GM23338 (cell line): ENCODE data around the gene YWHAQ. TPM values are rescaled to one million over a fixed set of nuclear protein-coding genes. Genes with fewer than 3 reads are reported as not detected.
A peak's percentile ranks its signal among the peaks of the same experiment; 100 is the strongest.

Source experiments
- ATAC-seq: fragments of 200-7000 bp; cut with Tn5 transposase; 3 replicates; pipeline ENCODE4 v1.9.1; 2020
- DNase-seq: peaks from one replicate; pipeline ENCODE4 v3.0.0-alpha.2; 2015; ENCODE audit warnings: low spot score
- H2AFZ ChIP-seq: fragments of 200-600 bp; sonication (generic); 2 replicates; pipeline ENCODE4 v1.8.0; 2016; ENCODE audit warnings: antibody characterized with exemption, mild to moderate bottlenecking, moderate library complexity
- H3F3A ChIP-seq: fragments of 200-600 bp; sonication (generic); replicated peaks from 2 replicates; pipeline ENCODE4 v1.8.0; 2017; ENCODE audit warnings: antibody characterized with exemption, mixed run types, low read depth
- H3K27ac ChIP-seq: fragments of 200-600 bp; sonication (generic); 2 replicates; pipeline ENCODE4 v1.6.1; 2016; ENCODE audit warnings: low read depth
- H3K27me3 ChIP-seq: fragments of 200-600 bp; sonication (generic); 2 replicates; pipeline ENCODE4 v1.8.0; 2016; ENCODE audit warnings: mild to moderate bottlenecking, mixed run types, moderate library complexity; ENCODE audit not compliant: insufficient read depth
- H3K36me3 ChIP-seq: fragments of 200-600 bp; sonication (generic); 2 replicates; pipeline ENCODE4 v1.8.0; 2016; ENCODE audit warnings: mild to moderate bottlenecking; ENCODE audit not compliant: insufficient read depth
- H3K4me1 ChIP-seq: fragments of 200-600 bp; sonication (generic); 2 replicates; pipeline ENCODE4 v1.8.0; 2016; ENCODE audit warnings: mild to moderate bottlenecking, moderate library complexity; ENCODE audit not compliant: insufficient read depth
- H3K4me2 ChIP-seq: fragments of 200-600 bp; sonication (generic); 2 replicates; pipeline ENCODE4 v1.7.1; 2017; ENCODE audit warnings: mixed run types
- H3K4me3 ChIP-seq: fragments of 200-600 bp; sonication (generic); 2 replicates; pipeline ENCODE4 v1.6.1; 2016; ENCODE audit warnings: mixed run types
- H3K79me2 ChIP-seq: fragments of 200-600 bp; sonication (generic); replicated peaks from 2 replicates; pipeline ENCODE4 v1.8.0; 2017; ENCODE audit warnings: mild to moderate bottlenecking; ENCODE audit not compliant: insufficient read depth
- H3K9me2 ChIP-seq: fragments of 200-600 bp; sonication (generic); 2 replicates; pipeline ENCODE4 v1.8.0; 2017; ENCODE audit not compliant: insufficient read depth
- H4K20me1 ChIP-seq: fragments of 200-600 bp; sonication (generic); replicated peaks from 2 replicates; pipeline ENCODE4 v1.8.0; 2017; ENCODE audit warnings: mild to moderate bottlenecking; ENCODE audit not compliant: insufficient read depth
- H3K27ac Mint-ChIP-seq: 2 replicates; pipeline ENCODE4 v1.8.0; 2020; ENCODE audit warnings: inconsistent platforms, mild to moderate bottlenecking, moderate library complexity, mixed read lengths
- H3K27me3 Mint-ChIP-seq: 3 replicates; pipeline ENCODE4 v1.8.0; 2022; ENCODE audit warnings: low read depth, mild to moderate bottlenecking, moderate library complexity, mixed read lengths, inconsistent platforms; ENCODE audit not compliant: insufficient read depth, poor library complexity
- H3K36me3 Mint-ChIP-seq: 3 replicates; pipeline ENCODE4 v1.8.0; 2021; ENCODE audit warnings: low read depth, mild to moderate bottlenecking, inconsistent platforms, moderate library complexity, mixed read lengths
- H3K4me1 Mint-ChIP-seq: 3 replicates; pipeline ENCODE4 v1.8.0; 2020; ENCODE audit warnings: mild to moderate bottlenecking, inconsistent platforms, mixed read lengths
- H3K4me3 Mint-ChIP-seq: 3 replicates; pipeline ENCODE4 v1.8.0; 2021; ENCODE audit warnings: moderate library complexity, mild to moderate bottlenecking, inconsistent platforms, mixed read lengths
- H3K9me3 Mint-ChIP-seq: 3 replicates; pipeline ENCODE4 v1.8.0; 2020; ENCODE audit warnings: moderate library complexity, mild to moderate bottlenecking, inconsistent platforms, mixed read lengths
- CREB1 ChIP-seq: fragments of 250-450 bp; sonication (Bioruptor Pico); IDR thresholded peaks from 2 replicates; pipeline ENCODE4 v1.5.0; 2020; ENCODE audit warnings: low read depth, mild to moderate bottlenecking, moderate library complexity
- EZH2phosphoT487 ChIP-seq: fragments of 200-600 bp; sonication (generic); IDR thresholded peaks from one replicate; pipeline ENCODE4 v1.8.1; 2018; ENCODE audit warnings: antibody characterized with exemption; ENCODE audit not compliant: unreplicated experiment
- ZNF114 ChIP-seq: fragments of 250-450 bp; sonication (Bioruptor Pico); IDR thresholded peaks from 2 replicates; pipeline ENCODE4 v1.5.0; 2020; ENCODE audit warnings: mild to moderate bottlenecking, moderate library complexity
- polyA plus RNA-seq: library from polyadenylated mRNA; unstranded; fragments of >200 nt; fragmentation: Nextera tagmentation; extraction: Ambion mirVana; gene quantifications from 2 replicates; pipeline ENCODE4 v1.2.1, GENCODE V29; 2016
- total RNA-seq: library from RNA; depleted of rRNA; stranded (reverse); fragments of >200 nt; shearing (Covaris generic); gene quantifications from 2 replicates; pipeline ENCODE4 v1.2.3, GENCODE V29; 2014
- TF ChIP-seq, protein P1 (sequence below): IDR thresholded peaks from one replicate; pipeline ENCODE4 v1.6.1; 2018; ENCODE audit warnings: antibody characterized with exemption; ENCODE audit not compliant: unreplicated experiment
- TF ChIP-seq, protein P2 (sequence below): fragments of 250-450 bp; sonication (Bioruptor Pico); IDR thresholded peaks from 2 replicates; pipeline ENCODE4 v1.5.0; 2020; ENCODE audit warnings: mild to moderate bottlenecking, moderate library complexity
- TF ChIP-seq, protein P3 (sequence below), 2 experiments: fragments of 200-600 bp in 1 of 2; sonication (generic) in 1 of 2; conservative IDR thresholded peaks; 2 replicates each; pipeline versions ENCODE4 v1.5.1 to v1.6.1; 2016 to 2017; ENCODE audit warnings: antibody characterized with exemption in 2 of 2, low read depth in 2 of 2, mild to moderate bottlenecking in 2 of 2, moderate library complexity in 1 of 2

The YWHAQ gene
- total and polyA plus RNA-seq, 2 experiments from 2014 or later = 295 to 464 TPM

DNA sequence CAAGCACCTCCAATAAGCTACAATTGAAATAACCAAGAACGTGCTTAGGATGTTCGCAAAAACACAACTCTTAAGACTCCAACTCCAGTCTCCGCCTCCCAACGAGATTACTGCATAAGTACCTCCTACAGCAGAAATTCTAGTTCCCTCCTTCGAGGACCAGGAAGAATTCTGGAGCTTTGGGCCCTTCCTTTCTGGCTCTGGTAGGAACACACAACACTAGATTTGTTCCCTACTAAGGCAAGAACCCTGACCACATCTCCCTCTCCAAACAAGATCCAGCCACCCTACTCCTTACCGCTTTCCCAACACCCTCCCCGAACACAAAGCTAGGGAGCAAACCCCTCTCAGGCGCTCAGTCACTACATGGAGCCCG lies 75.9 kb downstream of the YWHAQ start:
- peak overlapping the region; percentile 98 for H3K4me3 ChIP-seq
- H3K4me1 Mint-ChIP-seq = peaks cover 32% of the 10 kb centered on the region
- ATAC-seq (no peak; the same call in 2 of the 3 replicates), DNase-seq (peak; percentile 67)
- H3K4me2 ChIP-seq = peak overlapping the region; percentile 95
- peak overlapping the region; percentile 99 for H3K27ac ChIP-seq
- no peaks in the 10 kb centered on the region for H3K36me3 ChIP-seq
- no peaks in the 10 kb centered on the region for H3K27me3 ChIP-seq
- peaks cover 23% of the 10 kb centered on the region for H3K4me1 ChIP-seq
- H3K27ac Mint-ChIP-seq = peak overlapping the region; percentile 94
- H4K20me1 ChIP-seq = peaks cover 33% of the 10 kb centered on the region
- peak overlapping the region; percentile 95 for H2AFZ ChIP-seq
- peak overlapping the region; percentile 98 for H3K4me3 Mint-ChIP-seq
- no peaks in the 10 kb centered on the region for H3K9me3 Mint-ChIP-seq
- H3K27me3 Mint-ChIP-seq = peaks cover 5% of the 10 kb centered on the region
- no peaks in the 10 kb centered on the region for H3K9me2 ChIP-seq
- peaks cover 68% of the 10 kb centered on the region for H3K79me2 ChIP-seq
- H3K36me3 Mint-ChIP-seq = peaks cover 6% of the 10 kb centered on the region
- TF ChIP-seq, protein P1, sequence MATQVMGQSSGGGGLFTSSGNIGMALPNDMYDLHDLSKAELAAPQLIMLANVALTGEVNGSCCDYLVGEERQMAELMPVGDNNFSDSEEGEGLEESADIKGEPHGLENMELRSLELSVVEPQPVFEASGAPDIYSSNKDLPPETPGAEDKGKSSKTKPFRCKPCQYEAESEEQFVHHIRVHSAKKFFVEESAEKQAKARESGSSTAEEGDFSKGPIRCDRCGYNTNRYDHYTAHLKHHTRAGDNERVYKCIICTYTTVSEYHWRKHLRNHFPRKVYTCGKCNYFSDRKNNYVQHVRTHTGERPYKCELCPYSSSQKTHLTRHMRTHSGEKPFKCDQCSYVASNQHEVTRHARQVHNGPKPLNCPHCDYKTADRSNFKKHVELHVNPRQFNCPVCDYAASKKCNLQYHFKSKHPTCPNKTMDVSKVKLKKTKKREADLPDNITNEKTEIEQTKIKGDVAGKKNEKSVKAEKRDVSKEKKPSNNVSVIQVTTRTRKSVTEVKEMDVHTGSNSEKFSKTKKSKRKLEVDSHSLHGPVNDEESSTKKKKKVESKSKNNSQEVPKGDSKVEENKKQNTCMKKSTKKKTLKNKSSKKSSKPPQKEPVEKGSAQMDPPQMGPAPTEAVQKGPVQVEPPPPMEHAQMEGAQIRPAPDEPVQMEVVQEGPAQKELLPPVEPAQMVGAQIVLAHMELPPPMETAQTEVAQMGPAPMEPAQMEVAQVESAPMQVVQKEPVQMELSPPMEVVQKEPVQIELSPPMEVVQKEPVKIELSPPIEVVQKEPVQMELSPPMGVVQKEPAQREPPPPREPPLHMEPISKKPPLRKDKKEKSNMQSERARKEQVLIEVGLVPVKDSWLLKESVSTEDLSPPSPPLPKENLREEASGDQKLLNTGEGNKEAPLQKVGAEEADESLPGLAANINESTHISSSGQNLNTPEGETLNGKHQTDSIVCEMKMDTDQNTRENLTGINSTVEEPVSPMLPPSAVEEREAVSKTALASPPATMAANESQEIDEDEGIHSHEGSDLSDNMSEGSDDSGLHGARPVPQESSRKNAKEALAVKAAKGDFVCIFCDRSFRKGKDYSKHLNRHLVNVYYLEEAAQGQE = no peak
- TF ChIP-seq ZNF114 (CRISPR knock-in tag) (no peak), EZH2phosphoT487 (no peak), CREB1 (CRISPR knock-in tag) (no peak)
- TF ChIP-seq, protein P2, sequence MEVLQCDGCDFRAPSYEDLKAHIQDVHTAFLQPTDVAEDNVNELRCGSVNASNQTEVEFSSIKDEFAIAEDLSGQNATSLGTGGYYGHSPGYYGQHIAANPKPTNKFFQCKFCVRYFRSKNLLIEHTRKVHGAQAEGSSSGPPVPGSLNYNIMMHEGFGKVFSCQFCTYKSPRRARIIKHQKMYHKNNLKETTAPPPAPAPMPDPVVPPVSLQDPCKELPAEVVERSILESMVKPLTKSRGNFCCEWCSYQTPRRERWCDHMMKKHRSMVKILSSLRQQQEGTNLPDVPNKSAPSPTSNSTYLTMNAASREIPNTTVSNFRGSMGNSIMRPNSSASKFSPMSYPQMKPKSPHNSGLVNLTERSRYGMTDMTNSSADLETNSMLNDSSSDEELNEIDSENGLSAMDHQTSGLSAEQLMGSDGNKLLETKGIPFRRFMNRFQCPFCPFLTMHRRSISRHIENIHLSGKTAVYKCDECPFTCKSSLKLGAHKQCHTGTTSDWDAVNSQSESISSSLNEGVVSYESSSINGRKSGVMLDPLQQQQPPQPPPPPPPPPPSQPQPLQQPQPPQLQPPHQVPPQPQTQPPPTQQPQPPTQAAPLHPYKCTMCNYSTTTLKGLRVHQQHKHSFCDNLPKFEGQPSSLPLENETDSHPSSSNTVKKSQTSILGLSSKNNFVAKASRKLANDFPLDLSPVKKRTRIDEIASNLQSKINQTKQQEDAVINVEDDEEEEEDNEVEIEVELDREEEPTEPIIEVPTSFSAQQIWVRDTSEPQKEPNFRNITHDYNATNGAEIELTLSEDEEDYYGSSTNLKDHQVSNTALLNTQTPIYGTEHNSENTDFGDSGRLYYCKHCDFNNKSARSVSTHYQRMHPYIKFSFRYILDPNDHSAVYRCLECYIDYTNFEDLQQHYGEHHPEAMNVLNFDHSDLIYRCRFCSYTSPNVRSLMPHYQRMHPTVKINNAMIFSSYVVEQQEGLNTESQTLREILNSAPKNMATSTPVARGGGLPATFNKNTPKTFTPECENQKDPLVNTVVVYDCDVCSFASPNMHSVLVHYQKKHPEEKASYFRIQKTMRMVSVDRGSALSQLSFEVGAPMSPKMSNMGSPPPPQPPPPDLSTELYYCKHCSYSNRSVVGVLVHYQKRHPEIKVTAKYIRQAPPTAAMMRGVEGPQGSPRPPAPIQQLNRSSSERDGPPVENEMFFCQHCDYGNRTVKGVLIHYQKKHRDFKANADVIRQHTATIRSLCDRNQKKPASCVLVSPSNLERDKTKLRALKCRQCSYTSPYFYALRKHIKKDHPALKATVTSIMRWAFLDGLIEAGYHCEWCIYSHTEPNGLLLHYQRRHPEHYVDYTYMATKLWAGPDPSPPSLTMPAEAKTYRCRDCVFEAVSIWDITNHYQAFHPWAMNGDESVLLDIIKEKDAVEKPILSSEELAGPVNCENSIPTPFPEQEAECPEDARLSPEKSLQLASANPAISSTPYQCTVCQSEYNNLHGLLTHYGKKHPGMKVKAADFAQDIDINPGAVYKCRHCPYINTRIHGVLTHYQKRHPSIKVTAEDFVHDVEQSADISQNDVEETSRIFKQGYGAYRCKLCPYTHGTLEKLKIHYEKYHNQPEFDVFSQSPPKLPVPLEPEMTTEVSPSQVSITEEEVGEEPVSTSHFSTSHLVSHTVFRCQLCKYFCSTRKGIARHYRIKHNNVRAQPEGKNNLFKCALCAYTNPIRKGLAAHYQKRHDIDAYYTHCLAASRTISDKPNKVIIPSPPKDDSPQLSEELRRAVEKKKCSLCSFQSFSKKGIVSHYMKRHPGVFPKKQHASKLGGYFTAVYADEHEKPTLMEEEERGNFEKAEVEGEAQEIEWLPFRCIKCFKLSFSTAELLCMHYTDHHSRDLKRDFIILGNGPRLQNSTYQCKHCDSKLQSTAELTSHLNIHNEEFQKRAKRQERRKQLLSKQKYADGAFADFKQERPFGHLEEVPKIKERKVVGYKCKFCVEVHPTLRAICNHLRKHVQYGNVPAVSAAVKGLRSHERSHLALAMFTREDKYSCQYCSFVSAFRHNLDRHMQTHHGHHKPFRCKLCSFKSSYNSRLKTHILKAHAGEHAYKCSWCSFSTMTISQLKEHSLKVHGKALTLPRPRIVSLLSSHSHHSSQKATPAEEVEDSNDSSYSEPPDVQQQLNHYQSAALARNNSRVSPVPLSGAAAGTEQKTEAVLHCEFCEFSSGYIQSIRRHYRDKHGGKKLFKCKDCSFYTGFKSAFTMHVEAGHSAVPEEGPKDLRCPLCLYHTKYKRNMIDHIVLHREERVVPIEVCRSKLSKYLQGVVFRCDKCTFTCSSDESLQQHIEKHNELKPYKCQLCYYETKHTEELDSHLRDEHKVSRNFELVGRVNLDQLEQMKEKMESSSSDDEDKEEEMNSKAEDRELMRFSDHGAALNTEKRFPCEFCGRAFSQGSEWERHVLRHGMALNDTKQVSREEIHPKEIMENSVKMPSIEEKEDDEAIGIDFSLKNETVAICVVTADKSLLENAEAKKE (CRISPR knock-in tag) = no peak
- TF ChIP-seq, protein P3, sequence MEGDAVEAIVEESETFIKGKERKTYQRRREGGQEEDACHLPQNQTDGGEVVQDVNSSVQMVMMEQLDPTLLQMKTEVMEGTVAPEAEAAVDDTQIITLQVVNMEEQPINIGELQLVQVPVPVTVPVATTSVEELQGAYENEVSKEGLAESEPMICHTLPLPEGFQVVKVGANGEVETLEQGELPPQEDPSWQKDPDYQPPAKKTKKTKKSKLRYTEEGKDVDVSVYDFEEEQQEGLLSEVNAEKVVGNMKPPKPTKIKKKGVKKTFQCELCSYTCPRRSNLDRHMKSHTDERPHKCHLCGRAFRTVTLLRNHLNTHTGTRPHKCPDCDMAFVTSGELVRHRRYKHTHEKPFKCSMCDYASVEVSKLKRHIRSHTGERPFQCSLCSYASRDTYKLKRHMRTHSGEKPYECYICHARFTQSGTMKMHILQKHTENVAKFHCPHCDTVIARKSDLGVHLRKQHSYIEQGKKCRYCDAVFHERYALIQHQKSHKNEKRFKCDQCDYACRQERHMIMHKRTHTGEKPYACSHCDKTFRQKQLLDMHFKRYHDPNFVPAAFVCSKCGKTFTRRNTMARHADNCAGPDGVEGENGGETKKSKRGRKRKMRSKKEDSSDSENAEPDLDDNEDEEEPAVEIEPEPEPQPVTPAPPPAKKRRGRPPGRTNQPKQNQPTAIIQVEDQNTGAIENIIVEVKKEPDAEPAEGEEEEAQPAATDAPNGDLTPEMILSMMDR (conservative IDR thresholded peaks at IDR 0.05; ENCODE audit: low read depth in 2 of 2) = no peak
- H3F3A ChIP-seq = peaks cover 18% of the 10 kb centered on the region
